KMS-11 (cell line): Measurements from ENCODE around the gene CD38.

ENCODE experiments used
- H2AFZ ChIP-seq: fragments of 200-600 bp; sonication (generic); 2 replicates; pipeline ENCODE4 v1.6.1; 2016; ENCODE audit warnings: antibody characterized with exemption, mixed run types, low read depth
- H3K27ac ChIP-seq: fragments of 200-600 bp; sonication (generic); 2 replicates; pipeline ENCODE4 v1.6.1; 2016; ENCODE audit warnings: mild to moderate bottlenecking, mixed run types
- H3K27me3 ChIP-seq: fragments of 200-600 bp; sonication (generic); 2 replicates; pipeline ENCODE4 v1.6.1; 2017; ENCODE audit warnings: mild to moderate bottlenecking, low read depth, mixed run types, moderate library complexity; ENCODE audit not compliant: insufficient read depth
- H3K36me3 ChIP-seq: fragments of 200-600 bp; sonication (generic); 2 replicates; pipeline ENCODE4 v1.6.1; 2017; ENCODE audit warnings: mild to moderate bottlenecking, mixed run types; ENCODE audit not compliant: insufficient read depth
- H3K4me1 ChIP-seq: fragments of 200-600 bp; sonication (generic); 2 replicates; pipeline ENCODE4 v1.6.1; 2016; ENCODE audit warnings: mild to moderate bottlenecking, low read depth, mixed run types; ENCODE audit not compliant: poor library complexity, severe bottlenecking
- H3K4me2 ChIP-seq: fragments of 200-600 bp; sonication (generic); 2 replicates; pipeline ENCODE4 v1.7.0; 2016; ENCODE audit warnings: mild to moderate bottlenecking, mixed run types
- H3K4me3 ChIP-seq: fragments of 200-600 bp; sonication (generic); IDR thresholded peaks from 2 replicates; pipeline ENCODE4 v1.6.1; 2017; ENCODE audit warnings: low read depth, low read length, mixed read lengths; ENCODE audit not compliant: insufficient read depth
- H3K79me2 ChIP-seq: fragments of 200-600 bp; sonication (generic); 2 replicates; pipeline ENCODE4 v1.6.1; 2016; ENCODE audit warnings: low read depth, mixed run types; ENCODE audit not compliant: insufficient read depth
- H3K9ac ChIP-seq: fragments of 200-600 bp; sonication (generic); 2 replicates; pipeline ENCODE4 v1.6.1; 2016; ENCODE audit warnings: mild to moderate bottlenecking, mixed run types
- H4K20me1 ChIP-seq: fragments of 200-600 bp; sonication (generic); 2 replicates; pipeline ENCODE4 v1.6.1; 2016; ENCODE audit warnings: mild to moderate bottlenecking, mixed run types; ENCODE audit not compliant: insufficient read depth
- TF ChIP-seq, protein P1 (sequence below): fragments of 200-600 bp; sonication (generic); conservative IDR thresholded peaks from 2 replicates; pipeline ENCODE4 v1.6.1; 2017; ENCODE audit warnings: low read depth, mild to moderate bottlenecking, antibody characterized with exemption, low read length, moderate library complexity, mixed read lengths

CD38 gene

DNA sequence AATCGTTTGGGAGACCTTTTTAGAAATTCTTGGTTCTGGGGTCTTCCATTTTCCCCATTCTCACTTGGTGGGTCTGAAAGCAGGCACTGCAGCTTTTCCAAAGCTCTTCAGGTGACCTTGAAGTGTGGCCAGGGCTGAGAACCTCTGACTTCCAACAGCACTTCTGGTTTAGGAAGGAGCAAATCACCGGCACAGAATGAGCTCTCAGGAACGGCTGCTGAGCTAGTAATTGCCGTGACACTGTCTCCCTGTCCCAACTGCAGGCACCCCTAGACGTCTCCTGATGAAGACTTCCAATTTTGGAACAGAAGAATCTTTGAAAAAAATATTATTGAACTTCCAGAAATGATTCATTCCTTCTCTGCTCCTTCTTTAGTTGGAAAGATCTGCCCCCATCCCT lies 31.3 kb downstream of the CD38 start:
- H3K36me3 ChIP-seq = no peaks in the 10 kb centered on the region
- H3K27ac ChIP-seq = no peak overlapping the region
- no peak overlapping the region for H2AFZ ChIP-seq
- H3K9ac ChIP-seq = no peak overlapping the region
- H3K27me3 ChIP-seq = no peaks in the 10 kb centered on the region
- H3K79me2 ChIP-seq = no peaks in the 10 kb centered on the region
- H4K20me1 ChIP-seq = no peaks in the 10 kb centered on the region
- peaks cover 14% of the 10 kb centered on the region for H3K4me1 ChIP-seq
- TF ChIP-seq, protein P1, sequence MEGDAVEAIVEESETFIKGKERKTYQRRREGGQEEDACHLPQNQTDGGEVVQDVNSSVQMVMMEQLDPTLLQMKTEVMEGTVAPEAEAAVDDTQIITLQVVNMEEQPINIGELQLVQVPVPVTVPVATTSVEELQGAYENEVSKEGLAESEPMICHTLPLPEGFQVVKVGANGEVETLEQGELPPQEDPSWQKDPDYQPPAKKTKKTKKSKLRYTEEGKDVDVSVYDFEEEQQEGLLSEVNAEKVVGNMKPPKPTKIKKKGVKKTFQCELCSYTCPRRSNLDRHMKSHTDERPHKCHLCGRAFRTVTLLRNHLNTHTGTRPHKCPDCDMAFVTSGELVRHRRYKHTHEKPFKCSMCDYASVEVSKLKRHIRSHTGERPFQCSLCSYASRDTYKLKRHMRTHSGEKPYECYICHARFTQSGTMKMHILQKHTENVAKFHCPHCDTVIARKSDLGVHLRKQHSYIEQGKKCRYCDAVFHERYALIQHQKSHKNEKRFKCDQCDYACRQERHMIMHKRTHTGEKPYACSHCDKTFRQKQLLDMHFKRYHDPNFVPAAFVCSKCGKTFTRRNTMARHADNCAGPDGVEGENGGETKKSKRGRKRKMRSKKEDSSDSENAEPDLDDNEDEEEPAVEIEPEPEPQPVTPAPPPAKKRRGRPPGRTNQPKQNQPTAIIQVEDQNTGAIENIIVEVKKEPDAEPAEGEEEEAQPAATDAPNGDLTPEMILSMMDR = no peak
- peak overlapping the region; percentile 71 for H3K4me2 ChIP-seq
- H3K4me3 ChIP-seq = no peak overlapping the region

DNA sequence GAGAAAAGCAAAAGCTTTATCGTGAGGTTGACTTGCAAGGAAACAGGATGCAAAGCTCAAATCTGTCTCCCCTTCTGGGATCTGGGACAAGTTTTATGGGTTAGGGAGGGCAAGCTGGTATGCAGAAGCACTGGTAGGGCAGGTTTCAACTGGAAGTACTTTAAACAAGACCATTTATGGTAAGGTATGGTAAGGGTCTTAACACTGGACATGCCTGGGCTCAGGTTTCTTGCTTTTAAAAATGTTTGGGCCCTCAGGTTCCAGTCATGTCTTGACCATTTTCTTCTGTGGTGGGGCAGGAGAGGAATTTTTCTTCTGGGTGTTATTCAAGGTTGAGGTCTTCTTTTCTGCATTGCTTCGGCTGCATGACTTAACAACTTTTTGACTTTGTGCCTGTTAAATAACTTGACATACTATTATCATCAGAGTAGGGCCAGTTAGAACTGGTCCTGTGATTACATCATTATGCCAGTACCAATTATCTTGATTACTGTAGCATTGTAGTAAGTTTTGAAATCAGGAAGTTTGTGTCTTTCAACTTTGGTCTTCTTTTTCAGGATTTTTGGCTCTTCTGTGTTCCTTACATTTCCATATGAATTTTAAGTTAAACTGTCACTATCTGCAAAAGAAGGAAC lies 33.7 kb downstream of the CD38 start:
- H3K4me2 ChIP-seq = no peak overlapping the region
- no peaks in the 10 kb centered on the region for H3K27me3 ChIP-seq
- no peak overlapping the region for H3K27ac ChIP-seq
- peaks cover 14% of the 10 kb centered on the region for H3K4me1 ChIP-seq
- H4K20me1 ChIP-seq = no peaks in the 10 kb centered on the region
- H3K79me2 ChIP-seq = no peaks in the 10 kb centered on the region
- H3K4me3 ChIP-seq = no peak overlapping the region
- TF ChIP-seq, protein P1 = no peak
- H3K9ac ChIP-seq = no peak overlapping the region
- H3K36me3 ChIP-seq = no peaks in the 10 kb centered on the region
- H2AFZ ChIP-seq = no peak overlapping the region

DNA sequence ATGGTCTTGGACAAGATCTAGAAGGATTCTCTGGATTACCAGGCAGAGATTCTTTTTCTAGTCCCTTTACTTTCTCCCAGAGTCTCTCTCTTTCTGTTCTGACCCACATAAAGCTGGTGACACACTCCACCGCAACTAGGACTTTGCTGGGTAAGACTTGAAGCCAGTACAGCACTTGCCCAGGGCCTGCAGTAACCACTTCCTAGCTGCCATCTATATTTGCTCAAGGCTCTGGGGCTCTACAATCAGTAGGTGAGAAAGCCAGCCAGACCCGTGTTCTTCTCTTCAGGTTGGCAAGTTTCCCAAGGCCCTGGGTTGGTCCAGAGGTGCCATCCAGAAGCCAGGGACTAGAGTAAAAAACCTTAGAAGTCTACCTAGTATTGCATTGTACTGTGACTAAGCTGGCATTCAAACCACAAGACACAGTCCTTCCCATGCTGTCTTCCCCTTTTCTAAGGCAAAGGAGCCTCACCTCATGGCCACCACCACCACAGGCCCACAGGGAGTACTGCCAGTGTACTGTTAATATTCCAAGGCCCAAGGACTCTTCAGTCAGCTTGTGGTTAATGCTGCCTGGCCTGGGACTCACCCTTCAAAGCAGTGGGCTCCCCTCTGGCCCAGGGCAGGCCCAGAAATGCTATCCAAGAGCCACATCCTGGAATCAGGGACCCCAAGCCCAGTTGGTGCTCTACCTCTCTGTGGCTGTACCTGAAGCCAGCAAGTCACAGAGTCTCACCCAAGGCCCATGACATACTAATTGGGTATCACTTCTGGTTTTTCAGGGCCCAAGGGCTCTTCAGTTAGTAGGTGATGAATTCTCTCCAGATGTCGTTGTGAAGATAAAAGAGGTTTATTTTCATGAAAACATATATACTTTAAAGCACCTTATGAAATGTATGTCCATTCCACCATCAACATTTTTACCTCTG lies 54.7 kb downstream of the CD38 start:
- no peaks in the 10 kb centered on the region for H3K36me3 ChIP-seq
- TF ChIP-seq, protein P1 = no peak
- no peak overlapping the region for H2AFZ ChIP-seq

DNA sequence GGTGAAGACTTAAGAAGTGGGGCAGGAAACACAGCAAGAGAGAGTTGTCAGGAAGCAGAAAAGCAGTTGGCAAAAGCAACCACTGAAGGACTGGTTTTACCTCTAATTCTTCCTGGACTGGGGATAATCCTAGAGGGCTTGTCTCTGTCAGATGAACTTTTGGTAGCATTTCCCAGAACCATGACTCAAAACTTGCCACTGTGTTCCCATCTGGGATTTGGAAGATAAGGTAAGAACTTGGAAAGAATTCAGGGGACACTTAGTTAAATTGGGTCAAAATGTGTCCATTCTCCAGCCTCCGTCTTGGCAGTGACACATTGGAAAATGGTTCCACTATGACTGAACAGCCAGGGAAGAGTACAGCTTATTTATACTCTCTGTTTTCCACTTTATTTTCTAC lies 55.7 kb downstream of the CD38 start:
- Histone ChIP-seq H4K20me1 (no peaks in the 10 kb centered on the region), H3K9ac (no peak overlapping the region), H3K4me3 (no peak overlapping the region), H3K27ac (no peak overlapping the region), H2AFZ (no peak overlapping the region), H3K4me1 (no peaks in the 10 kb centered on the region), H3K4me2 (no peak overlapping the region), H3K36me3 (no peaks in the 10 kb centered on the region), H3K27me3 (no peaks in the 10 kb centered on the region), H3K79me2 (no peaks in the 10 kb centered on the region)
- TF ChIP-seq, protein P1 = no peak

More for the DNA sequence above, 54.7 kb downstream of the CD38 start:
- no peak overlapping the region for H3K9ac ChIP-seq
- no peaks in the 10 kb centered on the region for H4K20me1 ChIP-seq
- H3K4me1 ChIP-seq = no peaks in the 10 kb centered on the region
- no peaks in the 10 kb centered on the region for H3K27me3 ChIP-seq
- H3K27ac ChIP-seq = no peak overlapping the region
- no peak overlapping the region for H3K4me2 ChIP-seq
- H3K4me3 ChIP-seq = no peak overlapping the region
- H3K79me2 ChIP-seq = no peaks in the 10 kb centered on the region
